GM18873 (cell line): ENCODE results near the gene SCFD2.
"Not testable (repeated sequence)": the region's sequence is repeated elsewhere in the genome, so short reads cannot be mapped to it uniquely, and the experiment has no call there.

Experiments
- ATAC-seq: cut with Tn5 transposase; IDR thresholded peaks from one replicate; pipeline ENCODE4 v1.9.1; 2021; ENCODE audit warnings: mild to moderate bottlenecking, moderate library complexity, moderate number of reproducible peaks; ENCODE audit not compliant: unreplicated experiment, low FRiP score

The SCFD2 gene

GRCh38 chr4:53346920-53347852 is 18.7 kb downstream of the SCFD2 start:
- ATAC-seq = no peak

- ATAC-seq = not testable (repeated sequence)
Measured at GRCh38 chr4:53346392-53346791, 19.5 kb downstream of the SCFD2 start.

- not testable (repeated sequence) for ATAC-seq
Measured at GRCh38 chr4:53340145-53340544, 25.7 kb downstream of the SCFD2 start.

- not testable (repeated sequence) for ATAC-seq
Measured at GRCh38 chr4:53334916-53335315, 30.9 kb downstream of the SCFD2 start.

- no peak for ATAC-seq
Measured at GRCh38 chr4:53326535-53326934, 39.3 kb downstream of the SCFD2 start.

- ATAC-seq = no peak
Measured at GRCh38 chr4:53322696-53323095, 43.2 kb downstream of the SCFD2 start.

GRCh38 chr4:53321984-53322289 is 43.9 kb downstream of the SCFD2 start:
- no peak for ATAC-seq

GRCh38 chr4:53321151-53321983 is 44.5 kb downstream of the SCFD2 start:
- ATAC-seq = no peak

- no peak for ATAC-seq
Measured at GRCh38 chr4:53315300-53315699, 50.6 kb downstream of the SCFD2 start.

GRCh38 chr4:53314252-53314651 is 51.6 kb downstream of the SCFD2 start:
- no peak for ATAC-seq

- no peak for ATAC-seq
Measured at GRCh38 chr4:53313510-53313909, 52.4 kb downstream of the SCFD2 start.

- ATAC-seq = no peak
Measured at GRCh38 chr4:53309321-53310040, 56.4 kb downstream of the SCFD2 start.

GRCh38 chr4:53307819-53308780 is 57.8 kb downstream of the SCFD2 start:
- ATAC-seq = no peak

- no peak for ATAC-seq
Measured at GRCh38 chr4:53307210-53307609, 58.7 kb downstream of the SCFD2 start.

GRCh38 chr4:53306729-53307128 is 59.1 kb downstream of the SCFD2 start:
- no peak for ATAC-seq

GRCh38 chr4:53292209-53292608 is 73.7 kb downstream of the SCFD2 start:
- ATAC-seq = not testable (repeated sequence)

GRCh38 chr4:53281438-53281837 is 84.4 kb downstream of the SCFD2 start:
- no peak for ATAC-seq

GRCh38 chr4:53280846-53281245 is 85.0 kb downstream of the SCFD2 start:
- no peak for ATAC-seq

- no peak for ATAC-seq
Measured at GRCh38 chr4:53274609-53275268, 91.1 kb downstream of the SCFD2 start.
